MM.1S (cell line): ENCODE results near the gene MRPL19.

Experiments
- DNase-seq: peaks from one replicate; pipeline ENCODE4 v3.0.0-alpha.2; 2015
- H2AFZ ChIP-seq: fragments of 300-600 bp; sonication (generic); 2 replicates; pipeline ENCODE4 v1.6.0; 2016; ENCODE audit warnings: antibody characterized with exemption, low read length
- H3F3A ChIP-seq: fragments of 300-600 bp; sonication (generic); 2 replicates; pipeline ENCODE4 v1.6.1; 2016; ENCODE audit warnings: mild to moderate bottlenecking, antibody characterized with exemption, low read length, moderate library complexity, mixed read lengths; ENCODE audit not compliant: insufficient read depth
- H3K27ac ChIP-seq: fragments of 300-600 bp; sonication (generic); 2 replicates; pipeline ENCODE4 v1.5.1; 2016; ENCODE audit warnings: mild to moderate bottlenecking, low read length
- H3K27me3 ChIP-seq: fragments of 300-600 bp; sonication (generic); replicated peaks from 2 replicates; pipeline ENCODE4 v1.6.0; 2016; ENCODE audit warnings: low read length; ENCODE audit not compliant: insufficient read depth
- H3K36me3 ChIP-seq: fragments of 300-600 bp; sonication (generic); replicated peaks from 2 replicates; pipeline ENCODE4 v1.6.1; 2016; ENCODE audit warnings: mild to moderate bottlenecking, low read length, mixed read lengths; ENCODE audit not compliant: insufficient read depth
- H3K4me1 ChIP-seq: fragments of 300-600 bp; sonication (generic); 2 replicates; pipeline ENCODE4 v1.6.1; 2016; ENCODE audit warnings: low read length, mixed read lengths
- H3K4me2 ChIP-seq: fragments of 300-600 bp; sonication (generic); 2 replicates; pipeline ENCODE4 v1.6.0; 2016; ENCODE audit warnings: low read depth, low read length
- H3K4me3 ChIP-seq: fragments of 300-600 bp; sonication (generic); 2 replicates; pipeline ENCODE4 v1.5.1; 2016; ENCODE audit warnings: low read length, mixed read lengths
- H3K79me2 ChIP-seq: fragments of 300-600 bp; sonication (generic); 2 replicates; pipeline ENCODE4 v1.6.1; 2016; ENCODE audit warnings: mixed run types, low read length, mixed read lengths
- H3K9ac ChIP-seq: fragments of 300-600 bp; sonication (generic); 2 replicates; pipeline ENCODE4 v1.6.1; 2016; ENCODE audit warnings: low read length, mixed read lengths
- H3K9me2 ChIP-seq: fragments of 300-600 bp; sonication (generic); replicated peaks from 2 replicates; pipeline ENCODE4 v1.6.1; 2016; ENCODE audit warnings: mild to moderate bottlenecking, low read length, mixed read lengths; ENCODE audit not compliant: insufficient read depth
- H3K9me3 ChIP-seq: fragments of 300-600 bp; sonication (generic); replicated peaks from 2 replicates; pipeline ENCODE4 v1.6.1; 2016; ENCODE audit warnings: mild to moderate bottlenecking, low read length, mixed read lengths; ENCODE audit not compliant: insufficient read depth
- H4K20me1 ChIP-seq: fragments of 300-600 bp; sonication (generic); 2 replicates; pipeline ENCODE4 v1.6.1; 2016; ENCODE audit warnings: mild to moderate bottlenecking, low read length, moderate library complexity, mixed read lengths; ENCODE audit not compliant: insufficient read depth
- EZH2 ChIP-seq: fragments of 300-600 bp; sonication (generic); optimal IDR thresholded peaks from 2 replicates; pipeline ENCODE3; 2017; ENCODE audit warnings: low read depth, mild to moderate bottlenecking, antibody characterized with exemption, low read length, mixed read lengths
- EZH2phosphoT487 ChIP-seq: fragments of 300-600 bp; sonication (generic); IDR thresholded peaks from 2 replicates; pipeline ENCODE4 v1.6.1; 2018; ENCODE audit warnings: antibody characterized with exemption, low read length
- TF ChIP-seq, protein P1 (sequence below): fragments of 300-600 bp; sonication (generic); IDR thresholded peaks from 2 replicates; pipeline ENCODE4 v1.5.1; 2016; ENCODE audit warnings: antibody characterized with exemption, low read length, mixed read lengths

Gene MRPL19

GRCh38 chr2:75698918-75699317, 52.3 kb downstream of the MRPL19 start:
- no peak for TF ChIP-seq EZH2
- TF ChIP-seq, protein P1, sequence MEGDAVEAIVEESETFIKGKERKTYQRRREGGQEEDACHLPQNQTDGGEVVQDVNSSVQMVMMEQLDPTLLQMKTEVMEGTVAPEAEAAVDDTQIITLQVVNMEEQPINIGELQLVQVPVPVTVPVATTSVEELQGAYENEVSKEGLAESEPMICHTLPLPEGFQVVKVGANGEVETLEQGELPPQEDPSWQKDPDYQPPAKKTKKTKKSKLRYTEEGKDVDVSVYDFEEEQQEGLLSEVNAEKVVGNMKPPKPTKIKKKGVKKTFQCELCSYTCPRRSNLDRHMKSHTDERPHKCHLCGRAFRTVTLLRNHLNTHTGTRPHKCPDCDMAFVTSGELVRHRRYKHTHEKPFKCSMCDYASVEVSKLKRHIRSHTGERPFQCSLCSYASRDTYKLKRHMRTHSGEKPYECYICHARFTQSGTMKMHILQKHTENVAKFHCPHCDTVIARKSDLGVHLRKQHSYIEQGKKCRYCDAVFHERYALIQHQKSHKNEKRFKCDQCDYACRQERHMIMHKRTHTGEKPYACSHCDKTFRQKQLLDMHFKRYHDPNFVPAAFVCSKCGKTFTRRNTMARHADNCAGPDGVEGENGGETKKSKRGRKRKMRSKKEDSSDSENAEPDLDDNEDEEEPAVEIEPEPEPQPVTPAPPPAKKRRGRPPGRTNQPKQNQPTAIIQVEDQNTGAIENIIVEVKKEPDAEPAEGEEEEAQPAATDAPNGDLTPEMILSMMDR, result no peak
- no peak for TF ChIP-seq EZH2phosphoT487
- Histone ChIP-seq H3K27me3 (no peaks in the 10 kb centered on the region), H3K36me3 (no peaks in the 10 kb centered on the region), H3K4me3 (no peak overlapping the region), H3K27ac (no peak overlapping the region), H2AFZ (no peak overlapping the region), H3K4me2 (no peak overlapping the region), H3K4me1 (no peaks in the 10 kb centered on the region), H3K79me2 (no peaks in the 10 kb centered on the region), H3K9ac (no peak overlapping the region), H3F3A (no peaks in the 10 kb centered on the region), H4K20me1 (no peaks in the 10 kb centered on the region), H3K9me3 (no peaks in the 10 kb centered on the region), H3K9me2 (no peaks in the 10 kb centered on the region)
- no peak for DNase-seq

DNA sequence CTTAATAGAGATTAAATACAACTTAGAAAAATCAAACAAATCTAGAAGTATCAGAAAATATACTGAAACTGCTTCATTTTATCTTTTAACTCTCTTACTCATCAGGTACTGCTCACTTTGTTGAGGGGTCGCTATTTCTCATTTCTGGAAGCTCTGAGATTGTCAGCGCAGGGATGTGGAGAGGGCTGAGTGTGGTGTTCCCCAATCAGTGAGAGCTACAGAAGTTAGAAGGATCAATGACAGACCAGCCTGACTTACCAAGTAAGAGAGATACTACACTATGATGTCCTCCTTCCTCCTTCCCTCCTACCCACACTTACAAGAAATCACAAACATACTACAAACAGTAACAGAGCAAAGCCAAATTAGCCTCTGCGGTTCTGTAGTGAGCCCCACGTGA, 56.0 kb downstream of the MRPL19 start:
- H3K27me3 ChIP-seq, result no peaks in the 10 kb centered on the region
- H2AFZ ChIP-seq, result no peak overlapping the region
- H3F3A ChIP-seq, result no peaks in the 10 kb centered on the region
- H4K20me1 ChIP-seq, result no peaks in the 10 kb centered on the region
- TF ChIP-seq EZH2phosphoT487 (no peak), EZH2 (no peak)
- TF ChIP-seq, protein P1, result no peak
- peaks cover 5% of the 10 kb centered on the region; the same call in 1 of the 2 replicates for H3K4me1 ChIP-seq
- no peaks in the 10 kb centered on the region for H3K9me3 ChIP-seq
- no peak overlapping the region for H3K9ac ChIP-seq
- H3K36me3 ChIP-seq, result no peaks in the 10 kb centered on the region
- H3K9me2 ChIP-seq, result no peaks in the 10 kb centered on the region
- H3K4me3 ChIP-seq, result no peak overlapping the region
- H3K4me2 ChIP-seq, result no peak overlapping the region
- DNase-seq, result no peak
- no peaks in the 10 kb centered on the region for H3K79me2 ChIP-seq
- H3K27ac ChIP-seq, result no peak overlapping the region

DNA sequence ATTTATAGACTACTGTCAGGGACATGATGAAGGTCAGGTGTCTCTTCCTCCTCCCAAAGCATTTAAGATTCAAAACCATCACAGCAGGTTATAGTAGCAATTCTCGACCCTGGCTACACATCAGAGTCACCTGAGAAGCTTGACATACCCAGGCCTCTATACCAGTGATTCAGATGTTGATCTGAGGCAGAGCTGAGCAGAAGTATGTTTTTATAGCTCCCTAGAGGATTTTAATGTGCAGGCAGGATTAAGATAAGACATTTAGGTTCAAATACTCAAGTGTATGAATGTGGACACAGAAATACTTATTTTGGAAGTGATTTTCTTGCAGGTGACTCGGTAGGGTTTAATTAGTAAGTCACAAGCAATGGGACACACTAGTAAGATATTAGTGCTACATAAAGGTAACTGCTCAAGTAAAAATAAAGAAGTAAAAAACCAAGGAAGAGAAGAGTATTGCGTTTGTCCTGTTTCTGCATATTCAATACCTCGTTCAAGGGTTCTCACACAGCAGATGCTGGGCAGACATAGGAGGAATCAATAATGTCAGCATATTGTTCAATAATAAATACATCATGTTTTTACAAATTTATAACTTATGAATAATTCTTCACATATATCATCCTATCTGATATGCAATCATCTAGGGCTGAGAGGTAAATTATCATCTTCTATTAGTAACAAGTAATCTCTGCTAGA, 57.2 kb downstream of the MRPL19 start:
- Histone ChIP-seq H3K27me3 (no peaks in the 10 kb centered on the region), H3K9me3 (no peaks in the 10 kb centered on the region), H3K9ac (no peak overlapping the region), H3K79me2 (no peaks in the 10 kb centered on the region), H3K36me3 (no peaks in the 10 kb centered on the region), H3K9me2 (no peaks in the 10 kb centered on the region), H3K4me2 (no peak overlapping the region), H3K4me3 (no peak overlapping the region), H3K27ac (no peak overlapping the region), H3F3A (no peaks in the 10 kb centered on the region), H4K20me1 (no peaks in the 10 kb centered on the region), H2AFZ (no peak overlapping the region), H3K4me1 (peaks cover 5% of the 10 kb centered on the region; the same call in 1 of the 2 replicates)
- TF ChIP-seq EZH2phosphoT487, result no peak
- no peak for TF ChIP-seq EZH2
- TF ChIP-seq, protein P1, result no peak
- no peak for DNase-seq
